A549 (cell line): ENCODE results near the gene SIVA1. TPM values are rescaled to one million over a fixed set of nuclear protein-coding genes. Genes with fewer than 3 reads are reported as not detected.

ENCODE experiments used
- ATAC-seq, 2 experiments: fragments of 200-7000 bp in 1 of 2; fragments of >200 bp in 1 of 2; cut with Nextera tagmentation in 1 of 2; cut with Tn5 transposase in 1 of 2; 3 replicates each; pipeline versions ENCODE4 v1.8.0 to v1.9.1; 2018 to 2020; ENCODE audit warnings: mild to moderate bottlenecking in 1 of 2, moderate library complexity in 1 of 2
- CTCF ChIA-PET: fragments of 300-600 bp; sonication (Branson Sonifier 250); formaldehyde crosslinking; extraction: SDS; loops from one replicate; lab custom pipeline; 2021; ENCODE audit warnings: antibody characterized with exemption, inconsistent platforms; lab: Yijun Ruan, JAX
- POLR2A ChIA-PET: fragments of 350-600 bp; formaldehyde crosslinking; extraction: SDS; loops from one replicate; lab custom pipeline; 2021; ENCODE audit warnings: antibody characterized with exemption, inconsistent platforms; lab: Yijun Ruan, JAX
- DNase-seq, 2 experiments: peaks; one replicate each; pipeline versions ENCODE4 v3.0.0 to v3.0.0-alpha.2; 2011 to 2016; ENCODE audit warnings: low read depth in 1 of 2, low spot score in 1 of 2
- FAIRE-seq: peaks from 2 replicates; lab custom pipeline; 2011; peaks lifted over from hg19 to GRCh38; lab: Jason Lieb, UNC
- H3K27ac ChIP-seq, 2 experiments: fragments of >200 bp; sonication (Bioruptor Twin); formaldehyde crosslinking; 3 replicates each; pipeline ENCODE4 v1.5.1; 2016 to 2017
- H3K4me1 ChIP-seq: fragments of >200 bp; sonication (Bioruptor Twin); formaldehyde crosslinking; 3 replicates; pipeline ENCODE4 v1.6.1; 2016
- H3K4me2 ChIP-seq: fragments of >200 bp; sonication (Bioruptor Twin); formaldehyde crosslinking; 3 replicates; pipeline ENCODE4 v1.6.1; 2016
- H3K4me3 ChIP-seq: fragments of >200 bp; sonication (Bioruptor Twin); formaldehyde crosslinking; 3 replicates; pipeline ENCODE4 v1.5.1; 2016
- H3K9me3 ChIP-seq: fragments of >200 bp; sonication (Bioruptor Twin); formaldehyde crosslinking; 3 replicates; pipeline ENCODE4 v1.6.1; 2016
- CBX2 ChIP-seq: fragments of 200-600 bp; sonication (generic); IDR thresholded peaks from 2 replicates; pipeline ENCODE4 v1.6.1; 2016; ENCODE audit warnings: low read depth, mild to moderate bottlenecking, borderline replicate concordance
- CEBPB ChIP-seq, 2 experiments: fragments of >200 bp in 1 of 2; sonication (Bioruptor Twin) in 1 of 2; formaldehyde crosslinking in 1 of 2; IDR thresholded peaks; 2 replicates each; pipeline ENCODE4 v1.6.1; 2012 to 2016
- CHD2 ChIP-seq: fragments of 150-350 bp; IDR thresholded peaks from 2 replicates; pipeline ENCODE4 v1.6.1; 2014; ENCODE audit warnings: low read length; ENCODE audit not compliant: partially characterized antibody
- CHD4 ChIP-seq: fragments of 200-600 bp; sonication (generic); IDR thresholded peaks from 2 replicates; pipeline ENCODE4 v1.6.1; 2016; ENCODE audit warnings: antibody characterized with exemption, mild to moderate bottlenecking, borderline replicate concordance
- FOSB ChIP-seq: fragments of 250-450 bp; sonication (Bioruptor Pico); IDR thresholded peaks from 2 replicates; pipeline ENCODE4 v1.5.0; 2020; ENCODE audit warnings: mild to moderate bottlenecking, moderate library complexity
- FOXS1 ChIP-seq: fragments of 250-450 bp; sonication (Bioruptor Pico); IDR thresholded peaks from 2 replicates; pipeline ENCODE4 v1.5.0; 2020; ENCODE audit warnings: mild to moderate bottlenecking, moderate library complexity
- HDAC2 ChIP-seq: fragments of 200-600 bp; sonication (generic); IDR thresholded peaks from 2 replicates; pipeline ENCODE4 v1.6.1; 2016
- HEYL ChIP-seq: fragments of 250-450 bp; sonication (Bioruptor Pico); IDR thresholded peaks from 2 replicates; pipeline ENCODE4 v1.8.0; 2021; ENCODE audit warnings: mild to moderate bottlenecking, moderate library complexity
- HOXB13 ChIP-seq: fragments of 250-450 bp; sonication (Bioruptor Pico); IDR thresholded peaks from 2 replicates; pipeline ENCODE4 v1.5.0; 2020; ENCODE audit warnings: low read depth, mild to moderate bottlenecking, moderate library complexity
- HOXB5 ChIP-seq: fragments of 250-450 bp; sonication (Bioruptor Pico); IDR thresholded peaks from 2 replicates; pipeline ENCODE4 v1.5.0; 2020; ENCODE audit warnings: mild to moderate bottlenecking, moderate library complexity
- JUNB ChIP-seq: fragments of >200 bp; sonication (Bioruptor Twin); formaldehyde crosslinking; IDR thresholded peaks from 2 replicates; pipeline ENCODE4 v1.6.1; 2016
- KDM5A ChIP-seq: fragments of 200-600 bp; sonication (generic); IDR thresholded peaks from 2 replicates; pipeline ENCODE4 v1.6.1; 2016; ENCODE audit warnings: antibody characterized with exemption, mild to moderate bottlenecking
- MAFK ChIP-seq: fragments of 450-650 bp; IDR thresholded peaks from 2 replicates; pipeline ENCODE4 v1.6.1; 2014; ENCODE audit not compliant: partially characterized antibody
- MAZ ChIP-seq: fragments of 150-350 bp; IDR thresholded peaks from 2 replicates; pipeline ENCODE4 v1.6.1; 2014; ENCODE audit warnings: antibody characterized with exemption, low read depth, low read length, borderline replicate concordance
- MYC ChIP-seq: IDR thresholded peaks from 2 replicates; pipeline ENCODE4 v1.6.1; 2012; ENCODE audit warnings: mild to moderate bottlenecking, inconsistent platforms, low read length, improper control_type of control experiment, borderline replicate concordance
- PHF8 ChIP-seq: fragments of 200-600 bp; sonication (generic); IDR thresholded peaks from 2 replicates; pipeline ENCODE4 v1.6.1; 2016; ENCODE audit warnings: low read depth, mild to moderate bottlenecking, antibody characterized with exemption, moderate library complexity, borderline replicate concordance
- POLR2AphosphoS2 ChIP-seq: conservative IDR thresholded peaks from 2 replicates; pipeline ENCODE4 v1.6.1; 2012; ENCODE audit warnings: low read length, improper control_type of control experiment, inconsistent platforms
- RARB ChIP-seq: fragments of 250-450 bp; sonication (Bioruptor Pico); IDR thresholded peaks from 2 replicates; pipeline ENCODE4 v1.8.0; 2021; ENCODE audit warnings: mild to moderate bottlenecking, moderate library complexity
- RCOR1 ChIP-seq: fragments of 150-350 bp; IDR thresholded peaks from 2 replicates; pipeline ENCODE4 v1.6.1; 2014; ENCODE audit warnings: antibody characterized with exemption, low read length, low read depth
- RFX5 ChIP-seq: fragments of 450-650 bp; IDR thresholded peaks from 2 replicates; pipeline ENCODE4 v1.7.1; 2014; ENCODE audit warnings: antibody characterized with exemption, mild to moderate bottlenecking, moderate library complexity
- SREBF2 ChIP-seq: fragments of 450-650 bp; IDR thresholded peaks from 2 replicates; pipeline ENCODE4 v1.6.1; 2014; ENCODE audit warnings: mild to moderate bottlenecking, moderate library complexity
- TFCP2L1 ChIP-seq: fragments of 250-450 bp; sonication (Bioruptor Pico); IDR thresholded peaks from 2 replicates; pipeline ENCODE4 v1.5.0; 2021; ENCODE audit warnings: mild to moderate bottlenecking
- TP53 ChIP-seq: fragments of 250-450 bp; sonication (Bioruptor Pico); IDR thresholded peaks from 2 replicates; pipeline ENCODE4 v1.5.0; 2021; ENCODE audit warnings: mild to moderate bottlenecking, moderate library complexity
- ZNF302 ChIP-seq: fragments of 250-450 bp; sonication (Bioruptor Pico); IDR thresholded peaks from 2 replicates; pipeline ENCODE4 v1.9.0; 2021; ENCODE audit warnings: inconsistent platforms, mild to moderate bottlenecking, moderate library complexity
- ZSCAN20 ChIP-seq: fragments of 250-450 bp; sonication (Bioruptor Pico); IDR thresholded peaks from 2 replicates; pipeline ENCODE4 v1.8.0; 2022; ENCODE audit warnings: mild to moderate bottlenecking, moderate library complexity
- WGBS: methylation state at CpG from one replicate; pipeline ENCODE4 v1.1.6; 2017; ENCODE audit errors: missing lambda C conversion rate; 5-methylcytosine and 5-hydroxymethylcytosine counted together
- polyA plus RNA-seq, 4 experiments: library from polyadenylated mRNA; depleted of rRNA in 3 of 4; stranded (reverse); fragments of >200 nt; fragmentation: RNase III in 1 of 4; extraction: RNeasy Plus Mini Kit Qiagen cat#74134 plus additional on column Dnase treatment in 1 of 4; gene quantifications; 2 replicates in 3 of 4; 3 replicates in 1 of 4; pipeline ENCODE4 v1.2.3, GENCODE V29; 2011 to 2017
- TF ChIP-seq, protein P1 (sequence below): fragments of >200 bp; sonication (Bioruptor Twin); formaldehyde crosslinking; IDR thresholded peaks from 2 replicates; pipeline ENCODE4 v1.6.1; 2016
- TF ChIP-seq, protein P2 (sequence below): fragments of 150-350 bp; IDR thresholded peaks from 2 replicates; pipeline ENCODE4 v1.6.1; 2014; ENCODE audit warnings: low read depth, mild to moderate bottlenecking, low read length
- TF ChIP-seq, protein P3 (sequence below): IDR thresholded peaks from 2 replicates; pipeline ENCODE4 v1.6.1; 2012
- TF ChIP-seq, protein P4 (sequence below): fragments of 250-450 bp; sonication (Bioruptor Pico); IDR thresholded peaks from 2 replicates; pipeline ENCODE4 v1.5.0; 2020; ENCODE audit warnings: low read depth, mild to moderate bottlenecking, moderate library complexity
- TF ChIP-seq, protein P5 (sequence below): fragments of 200-600 bp; sonication (generic); IDR thresholded peaks from 2 replicates; pipeline ENCODE4 v1.6.1; 2016; ENCODE audit warnings: antibody characterized with exemption, mild to moderate bottlenecking, moderate library complexity
- TF ChIP-seq, protein P6 (sequence below): fragments of >200 bp; sonication (Bioruptor Twin); formaldehyde crosslinking; IDR thresholded peaks from 3 replicates; pipeline ENCODE4 v1.6.1; 2016

SIVA1 gene
- polyA plus RNA-seq, 2 of the 4 experiments (the other 2 are of a cell fraction), result 90.0 to 169 TPM

DNA sequence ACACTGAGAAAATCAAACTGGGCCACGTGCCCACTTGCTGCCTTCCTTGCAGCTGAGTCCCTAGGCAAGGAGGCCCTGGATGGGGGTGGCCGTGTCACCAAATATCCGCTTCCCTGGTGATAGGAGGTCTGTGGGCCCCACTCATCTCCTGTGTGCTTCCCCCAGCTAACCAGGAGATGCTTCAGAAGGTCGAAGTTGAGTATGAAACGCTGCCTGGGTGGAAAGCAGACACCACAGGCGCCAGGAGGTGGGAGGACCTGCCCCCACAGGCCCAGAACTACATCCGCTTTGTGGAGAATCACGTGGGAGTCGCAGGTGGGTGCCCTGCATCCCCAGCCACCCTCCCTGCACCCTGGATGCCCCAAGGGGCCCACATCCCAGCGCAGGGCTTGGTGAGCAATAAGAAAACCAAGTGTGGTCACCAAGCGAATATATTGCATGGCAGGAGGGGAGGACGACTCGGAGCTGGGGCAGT, 6.8 kb upstream of the SIVA1 start:
- no peak for FAIRE-seq
- no peaks in the 10 kb centered on the region; the same call in 2 of the 3 replicates for H3K9me3 ChIP-seq
- no peak for DNase-seq
- TF ChIP-seq HOXB13 (CRISPR knock-in tag) (no peak), ZSCAN20 (no peak), FOSB (no peak), KDM5A (no peak), JUNB (no peak), RARB (CRISPR knock-in tag) (no peak), POLR2AphosphoS2 (no peak), ZNF302 (CRISPR knock-in tag) (no peak), TFCP2L1 (CRISPR knock-in tag) (no peak), RCOR1 (no peak), CEBPB (IDR thresholded peaks at IDR 0.05) (no peak), HDAC2 (no peak), SREBF2 (no peak), TP53 (no peak), CHD4 (no peak)
- TF ChIP-seq, protein P1, sequence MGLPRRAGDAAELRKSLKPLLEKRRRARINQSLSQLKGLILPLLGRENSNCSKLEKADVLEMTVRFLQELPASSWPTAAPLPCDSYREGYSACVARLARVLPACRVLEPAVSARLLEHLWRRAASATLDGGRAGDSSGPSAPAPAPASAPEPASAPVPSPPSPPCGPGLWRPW, result no peak
- TF ChIP-seq, protein P2, sequence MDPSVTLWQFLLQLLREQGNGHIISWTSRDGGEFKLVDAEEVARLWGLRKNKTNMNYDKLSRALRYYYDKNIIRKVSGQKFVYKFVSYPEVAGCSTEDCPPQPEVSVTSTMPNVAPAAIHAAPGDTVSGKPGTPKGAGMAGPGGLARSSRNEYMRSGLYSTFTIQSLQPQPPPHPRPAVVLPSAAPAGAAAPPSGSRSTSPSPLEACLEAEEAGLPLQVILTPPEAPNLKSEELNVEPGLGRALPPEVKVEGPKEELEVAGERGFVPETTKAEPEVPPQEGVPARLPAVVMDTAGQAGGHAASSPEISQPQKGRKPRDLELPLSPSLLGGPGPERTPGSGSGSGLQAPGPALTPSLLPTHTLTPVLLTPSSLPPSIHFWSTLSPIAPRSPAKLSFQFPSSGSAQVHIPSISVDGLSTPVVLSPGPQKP, result no peak
- TF ChIP-seq, protein P3, sequence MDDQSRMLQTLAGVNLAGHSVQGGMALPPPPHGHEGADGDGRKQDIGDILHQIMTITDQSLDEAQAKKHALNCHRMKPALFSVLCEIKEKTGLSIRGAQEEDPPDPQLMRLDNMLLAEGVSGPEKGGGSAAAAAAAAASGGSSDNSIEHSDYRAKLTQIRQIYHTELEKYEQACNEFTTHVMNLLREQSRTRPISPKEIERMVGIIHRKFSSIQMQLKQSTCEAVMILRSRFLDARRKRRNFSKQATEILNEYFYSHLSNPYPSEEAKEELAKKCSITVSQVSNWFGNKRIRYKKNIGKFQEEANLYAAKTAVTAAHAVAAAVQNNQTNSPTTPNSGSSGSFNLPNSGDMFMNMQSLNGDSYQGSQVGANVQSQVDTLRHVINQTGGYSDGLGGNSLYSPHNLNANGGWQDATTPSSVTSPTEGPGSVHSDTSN, result no peak
- TF ChIP-seq, protein P4, sequence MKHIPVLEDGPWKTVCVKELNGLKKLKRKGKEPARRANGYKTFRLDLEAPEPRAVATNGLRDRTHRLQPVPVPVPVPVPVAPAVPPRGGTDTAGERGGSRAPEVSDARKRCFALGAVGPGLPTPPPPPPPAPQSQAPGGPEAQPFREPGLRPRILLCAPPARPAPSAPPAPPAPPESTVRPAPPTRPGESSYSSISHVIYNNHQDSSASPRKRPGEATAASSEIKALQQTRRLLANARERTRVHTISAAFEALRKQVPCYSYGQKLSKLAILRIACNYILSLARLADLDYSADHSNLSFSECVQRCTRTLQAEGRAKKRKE, result no peak
- TF ChIP-seq, protein P5, sequence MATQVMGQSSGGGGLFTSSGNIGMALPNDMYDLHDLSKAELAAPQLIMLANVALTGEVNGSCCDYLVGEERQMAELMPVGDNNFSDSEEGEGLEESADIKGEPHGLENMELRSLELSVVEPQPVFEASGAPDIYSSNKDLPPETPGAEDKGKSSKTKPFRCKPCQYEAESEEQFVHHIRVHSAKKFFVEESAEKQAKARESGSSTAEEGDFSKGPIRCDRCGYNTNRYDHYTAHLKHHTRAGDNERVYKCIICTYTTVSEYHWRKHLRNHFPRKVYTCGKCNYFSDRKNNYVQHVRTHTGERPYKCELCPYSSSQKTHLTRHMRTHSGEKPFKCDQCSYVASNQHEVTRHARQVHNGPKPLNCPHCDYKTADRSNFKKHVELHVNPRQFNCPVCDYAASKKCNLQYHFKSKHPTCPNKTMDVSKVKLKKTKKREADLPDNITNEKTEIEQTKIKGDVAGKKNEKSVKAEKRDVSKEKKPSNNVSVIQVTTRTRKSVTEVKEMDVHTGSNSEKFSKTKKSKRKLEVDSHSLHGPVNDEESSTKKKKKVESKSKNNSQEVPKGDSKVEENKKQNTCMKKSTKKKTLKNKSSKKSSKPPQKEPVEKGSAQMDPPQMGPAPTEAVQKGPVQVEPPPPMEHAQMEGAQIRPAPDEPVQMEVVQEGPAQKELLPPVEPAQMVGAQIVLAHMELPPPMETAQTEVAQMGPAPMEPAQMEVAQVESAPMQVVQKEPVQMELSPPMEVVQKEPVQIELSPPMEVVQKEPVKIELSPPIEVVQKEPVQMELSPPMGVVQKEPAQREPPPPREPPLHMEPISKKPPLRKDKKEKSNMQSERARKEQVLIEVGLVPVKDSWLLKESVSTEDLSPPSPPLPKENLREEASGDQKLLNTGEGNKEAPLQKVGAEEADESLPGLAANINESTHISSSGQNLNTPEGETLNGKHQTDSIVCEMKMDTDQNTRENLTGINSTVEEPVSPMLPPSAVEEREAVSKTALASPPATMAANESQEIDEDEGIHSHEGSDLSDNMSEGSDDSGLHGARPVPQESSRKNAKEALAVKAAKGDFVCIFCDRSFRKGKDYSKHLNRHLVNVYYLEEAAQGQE, result no peak
- no peak for ATAC-seq
- H3K4me3 ChIP-seq, result no peak overlapping the region
- H3K27ac ChIP-seq, result no peak overlapping the region
- WGBS, result 76% methylated on average over 12 of the region's 13 CpGs
- ChIA-PET POLR2A (no interaction called here), CTCF (interaction anchor here (1.2 to 2.2 kb wide), 5 partner anchors 10 to 37 kb away, joined by 4 to 9 read pairs (median 6); partner anchors contain the start of gene ADSS1)
- peaks cover 14% of the 10 kb centered on the region for H3K4me1 ChIP-seq
- no peak overlapping the region for H3K4me2 ChIP-seq

DNA sequence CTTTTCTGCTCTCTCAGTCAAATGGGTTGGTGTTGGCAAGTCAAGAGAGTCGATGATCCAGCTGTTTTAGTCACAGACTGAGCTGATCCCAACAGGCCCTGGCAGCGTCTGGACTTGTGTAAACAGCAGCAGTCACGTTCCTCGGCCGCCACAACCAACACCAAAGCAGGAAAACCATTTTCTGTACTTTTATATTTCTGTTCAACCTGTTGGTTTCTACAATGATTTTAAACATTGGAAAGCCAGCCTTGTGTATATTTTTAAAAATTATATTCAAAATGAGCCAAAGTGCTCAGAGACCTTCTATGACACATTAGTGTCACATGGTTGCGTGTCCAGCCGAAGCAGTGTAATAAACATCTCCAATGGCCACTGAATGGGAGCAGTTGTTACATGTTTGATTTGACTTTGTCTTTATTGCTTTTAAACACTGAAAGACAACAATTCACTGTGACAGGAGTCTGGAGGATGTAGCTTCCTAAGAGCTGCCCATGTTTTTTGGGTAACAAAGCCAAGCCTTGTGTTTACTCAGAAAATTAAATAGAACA, 5.9 kb upstream of the SIVA1 start:
- no peak overlapping the region for H3K4me3 ChIP-seq
- no peaks in the 10 kb centered on the region; the same call in 2 of the 3 replicates for H3K9me3 ChIP-seq
- CTCF ChIA-PET, result interaction anchor here (1.6 to 4.7 kb wide), 4 partner anchors 16 to 23 kb away, joined by 3 to 31 read pairs (median 6); partner anchors contain the start of gene ADSS1
- H3K4me2 ChIP-seq, result no peak overlapping the region
- H3K4me1 ChIP-seq, result peaks cover 18% of the 10 kb centered on the region
- POLR2A ChIA-PET, result no interaction called here
- H3K27ac ChIP-seq, result no peak overlapping the region
- ATAC-seq, result no peak
- no peak for FAIRE-seq
- DNase-seq, result no peak
- WGBS, result 75% methylated on average over 7 of the region's 7 CpGs
- TF ChIP-seq MYC, result no peak
- no peak for TF ChIP-seq MAZ
- no peak for TF ChIP-seq MAFK
- no peak for TF ChIP-seq RFX5
- no peak for TF ChIP-seq POLR2AphosphoS2
- no peak for TF ChIP-seq HEYL
- TF ChIP-seq PHF8, result no peak
- no peak for TF ChIP-seq CHD2
- no peak for TF ChIP-seq CBX2
- no peak for TF ChIP-seq RARB (CRISPR knock-in tag)
- TF ChIP-seq, protein P6, sequence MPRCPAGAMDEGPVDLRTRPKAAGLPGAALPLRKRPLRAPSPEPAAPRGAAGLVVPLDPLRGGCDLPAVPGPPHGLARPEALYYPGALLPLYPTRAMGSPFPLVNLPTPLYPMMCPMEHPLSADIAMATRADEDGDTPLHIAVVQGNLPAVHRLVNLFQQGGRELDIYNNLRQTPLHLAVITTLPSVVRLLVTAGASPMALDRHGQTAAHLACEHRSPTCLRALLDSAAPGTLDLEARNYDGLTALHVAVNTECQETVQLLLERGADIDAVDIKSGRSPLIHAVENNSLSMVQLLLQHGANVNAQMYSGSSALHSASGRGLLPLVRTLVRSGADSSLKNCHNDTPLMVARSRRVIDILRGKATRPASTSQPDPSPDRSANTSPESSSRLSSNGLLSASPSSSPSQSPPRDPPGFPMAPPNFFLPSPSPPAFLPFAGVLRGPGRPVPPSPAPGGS, result no peak
- TF ChIP-seq FOXS1 (CRISPR knock-in tag), result no peak
- TF ChIP-seq HOXB5 (CRISPR knock-in tag), result no peak
- TF ChIP-seq SREBF2, result no peak
